ENCODE data around the gene PIM1. TPM values are rescaled to one million over a fixed set of nuclear protein-coding genes. Genes with fewer than 3 reads are reported as not detected.
A peak's percentile ranks its signal among the peaks of the same experiment; 100 is the strongest.

The PIM1 gene
- total and polyA plus RNA-seq, 2 experiments from 2014 or later: 14.7 to 21.5 TPM

DNA sequence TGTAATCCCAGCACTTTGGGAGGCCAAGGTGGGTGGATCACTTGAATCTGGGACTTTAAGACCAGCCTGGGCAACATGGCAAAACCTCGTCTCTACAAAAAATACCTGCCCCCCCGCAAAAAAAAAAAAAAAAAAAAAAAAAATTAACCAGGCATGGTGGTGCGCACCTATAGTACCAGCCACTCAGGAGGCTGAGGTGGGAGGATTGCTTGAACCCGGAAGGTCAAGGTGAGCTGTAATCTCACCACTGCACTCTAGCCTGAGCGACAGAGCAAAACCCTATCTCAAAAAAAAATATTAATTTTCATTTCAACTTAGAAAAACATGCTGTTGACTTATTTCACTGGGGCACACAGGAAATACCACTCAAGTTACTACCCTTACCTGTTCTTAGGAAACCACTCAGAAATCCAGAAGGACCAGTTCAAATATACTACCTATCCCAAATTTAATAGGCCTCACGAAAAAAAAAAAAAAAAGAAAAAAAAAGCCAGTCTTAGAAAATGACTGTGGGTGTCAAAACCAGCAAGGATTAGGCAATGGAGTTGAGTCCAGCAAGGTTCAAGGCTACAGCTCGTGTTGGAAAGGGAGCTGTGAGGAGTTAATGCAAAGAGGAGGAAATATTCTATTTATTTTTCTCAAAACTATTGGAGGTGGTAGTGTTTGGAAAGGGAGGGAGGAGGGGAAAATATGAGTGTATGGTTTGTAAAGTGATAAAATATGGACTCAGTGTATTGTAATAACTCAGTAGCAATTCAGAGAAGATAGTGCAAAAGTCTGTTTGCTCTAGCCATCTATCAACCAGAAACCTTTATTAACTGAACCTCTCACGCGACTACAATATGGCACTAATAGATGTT, 33.9 kb upstream of the PIM1 start:
- peak overlapping the region; percentile 96 for H3K27ac ChIP-seq
- H3K27me3 ChIP-seq: no peaks in the 10 kb centered on the region
- TF ChIP-seq, protein P1, sequence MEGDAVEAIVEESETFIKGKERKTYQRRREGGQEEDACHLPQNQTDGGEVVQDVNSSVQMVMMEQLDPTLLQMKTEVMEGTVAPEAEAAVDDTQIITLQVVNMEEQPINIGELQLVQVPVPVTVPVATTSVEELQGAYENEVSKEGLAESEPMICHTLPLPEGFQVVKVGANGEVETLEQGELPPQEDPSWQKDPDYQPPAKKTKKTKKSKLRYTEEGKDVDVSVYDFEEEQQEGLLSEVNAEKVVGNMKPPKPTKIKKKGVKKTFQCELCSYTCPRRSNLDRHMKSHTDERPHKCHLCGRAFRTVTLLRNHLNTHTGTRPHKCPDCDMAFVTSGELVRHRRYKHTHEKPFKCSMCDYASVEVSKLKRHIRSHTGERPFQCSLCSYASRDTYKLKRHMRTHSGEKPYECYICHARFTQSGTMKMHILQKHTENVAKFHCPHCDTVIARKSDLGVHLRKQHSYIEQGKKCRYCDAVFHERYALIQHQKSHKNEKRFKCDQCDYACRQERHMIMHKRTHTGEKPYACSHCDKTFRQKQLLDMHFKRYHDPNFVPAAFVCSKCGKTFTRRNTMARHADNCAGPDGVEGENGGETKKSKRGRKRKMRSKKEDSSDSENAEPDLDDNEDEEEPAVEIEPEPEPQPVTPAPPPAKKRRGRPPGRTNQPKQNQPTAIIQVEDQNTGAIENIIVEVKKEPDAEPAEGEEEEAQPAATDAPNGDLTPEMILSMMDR (IDR thresholded peaks at IDR 0.05; ENCODE audit: low read depth, low read length): no peak
- no peak overlapping the region for H3K4me3 ChIP-seq
- no peaks in the 10 kb centered on the region for H3K9me3 ChIP-seq (ENCODE audit: low read depth)
- H3K4me1 ChIP-seq (ENCODE audit: low read depth): peaks cover 43% of the 10 kb centered on the region
- no peaks in the 10 kb centered on the region for H3K36me3 ChIP-seq
- peak in 1 of 2 donors; percentile 72 for DNase-seq (ENCODE audit: low read depth in 1 of 2, low spot score in 1 of 2)

DNA sequence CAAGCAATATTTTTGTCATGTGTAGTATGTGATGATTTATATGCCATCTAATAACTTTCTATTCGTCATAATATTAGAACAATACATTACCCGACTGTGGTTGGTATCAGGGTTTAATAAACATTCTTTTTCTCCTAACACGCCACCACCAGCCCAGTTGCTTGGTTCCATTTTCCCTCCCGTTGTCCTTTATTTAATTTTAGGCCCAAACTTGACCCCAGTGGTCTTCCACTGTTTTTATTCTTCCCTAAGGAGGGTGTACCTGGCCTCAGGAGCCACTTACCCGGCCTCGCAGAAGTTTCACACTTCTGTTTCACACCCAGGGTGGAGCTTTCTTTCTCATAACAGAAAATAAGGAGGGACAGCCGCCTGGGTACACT, 33.1 kb upstream of the PIM1 start:
- DNase-seq (ENCODE audit: low read depth in 1 of 2, low spot score in 1 of 2): no peak
- Histone ChIP-seq H3K9me3 (ENCODE audit: low read depth) (no peaks in the 10 kb centered on the region), H3K27me3 (no peaks in the 10 kb centered on the region), H3K4me1 (ENCODE audit: low read depth) (peaks cover 42% of the 10 kb centered on the region), H3K4me3 (peak overlapping the region; percentile 0), H3K36me3 (no peaks in the 10 kb centered on the region), H3K27ac (peak overlapping the region; percentile 96)
- TF ChIP-seq, protein P1 (IDR thresholded peaks at IDR 0.05; ENCODE audit: low read depth, low read length): no peak

DNA sequence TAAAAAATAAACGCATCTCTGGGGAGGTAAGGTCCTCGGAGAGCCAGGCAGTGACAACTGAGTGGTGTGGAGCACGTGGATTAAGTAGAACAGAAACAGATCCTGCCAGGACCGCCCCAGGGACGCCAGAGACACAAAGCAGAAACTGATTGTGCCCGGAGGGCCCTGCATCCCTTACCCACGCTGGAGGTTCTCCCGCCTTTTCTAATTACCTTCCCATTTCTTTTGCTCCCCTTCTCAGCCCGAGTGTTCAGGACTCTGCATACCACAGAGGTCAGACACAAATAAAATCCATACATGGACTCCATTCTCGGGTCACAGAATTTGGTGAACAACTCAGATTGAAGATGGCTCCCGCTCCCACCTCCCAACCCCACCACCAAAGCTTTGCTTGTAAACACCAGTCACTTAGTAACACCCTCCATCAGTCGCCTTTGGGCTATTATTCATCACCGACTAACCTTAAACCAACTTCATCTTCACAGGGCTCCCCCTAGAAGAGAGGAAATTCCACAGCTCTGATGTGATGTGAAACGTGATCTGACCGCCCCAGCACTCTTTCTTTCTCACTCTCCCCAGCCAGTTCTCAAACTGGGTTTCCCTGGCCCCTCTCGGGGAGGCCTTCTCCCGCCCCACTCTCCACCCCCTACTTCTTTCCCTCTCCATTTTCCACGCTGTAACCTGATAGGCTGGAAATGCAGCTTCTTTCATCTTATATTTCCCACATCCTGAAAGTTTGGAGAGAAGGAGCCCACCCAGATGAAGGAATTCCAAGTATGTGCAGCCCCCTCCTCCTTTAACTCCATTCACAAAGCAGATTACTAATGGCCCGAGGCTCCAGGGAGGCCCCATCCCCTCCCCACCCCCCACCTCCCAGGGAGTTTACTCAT, 32.5 kb upstream of the PIM1 start:
- Histone ChIP-seq H3K9me3 (ENCODE audit: low read depth) (no peaks in the 10 kb centered on the region), H3K27ac (peak overlapping the region; percentile 96), H3K4me3 (peak overlapping the region; percentile 0), H3K36me3 (no peaks in the 10 kb centered on the region), H3K27me3 (no peaks in the 10 kb centered on the region), H3K4me1 (ENCODE audit: low read depth) (peaks cover 47% of the 10 kb centered on the region)
- TF ChIP-seq, protein P1 (IDR thresholded peaks at IDR 0.05; ENCODE audit: low read depth, low read length): no peak
- peak; percentile 73 to 98 for DNase-seq (ENCODE audit: low read depth in 1 of 2, low spot score in 1 of 2)

DNA sequence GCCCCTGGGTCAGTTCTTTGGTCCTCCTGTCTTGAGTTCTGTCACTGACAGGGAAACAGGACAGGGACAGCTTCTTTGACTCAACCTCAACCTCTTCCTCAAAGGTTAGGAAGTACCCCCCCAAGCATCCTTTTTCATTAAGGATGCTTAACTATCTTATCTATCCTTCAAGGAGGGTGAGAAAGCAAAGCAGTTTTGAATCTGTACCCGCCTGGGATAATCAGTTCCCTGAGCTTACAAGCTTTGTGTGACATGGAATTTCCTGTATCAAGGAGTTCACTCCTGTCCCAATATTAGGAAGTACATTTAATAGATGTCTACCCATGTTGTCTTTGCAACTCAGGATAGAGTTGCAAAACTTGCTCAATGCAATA, 31.1 kb upstream of the PIM1 start:
- H3K27me3 ChIP-seq: no peaks in the 10 kb centered on the region
- DNase-seq (ENCODE audit: low read depth in 1 of 2, low spot score in 1 of 2): no peak
- peak overlapping the region; percentile 96 for H3K27ac ChIP-seq
- no peak overlapping the region for H3K4me3 ChIP-seq
- no peaks in the 10 kb centered on the region for H3K36me3 ChIP-seq
- no peaks in the 10 kb centered on the region for H3K9me3 ChIP-seq (ENCODE audit: low read depth)
- TF ChIP-seq, protein P1 (IDR thresholded peaks at IDR 0.05; ENCODE audit: low read depth, low read length): no peak
- peaks cover 49% of the 10 kb centered on the region for H3K4me1 ChIP-seq (ENCODE audit: low read depth)

DNA sequence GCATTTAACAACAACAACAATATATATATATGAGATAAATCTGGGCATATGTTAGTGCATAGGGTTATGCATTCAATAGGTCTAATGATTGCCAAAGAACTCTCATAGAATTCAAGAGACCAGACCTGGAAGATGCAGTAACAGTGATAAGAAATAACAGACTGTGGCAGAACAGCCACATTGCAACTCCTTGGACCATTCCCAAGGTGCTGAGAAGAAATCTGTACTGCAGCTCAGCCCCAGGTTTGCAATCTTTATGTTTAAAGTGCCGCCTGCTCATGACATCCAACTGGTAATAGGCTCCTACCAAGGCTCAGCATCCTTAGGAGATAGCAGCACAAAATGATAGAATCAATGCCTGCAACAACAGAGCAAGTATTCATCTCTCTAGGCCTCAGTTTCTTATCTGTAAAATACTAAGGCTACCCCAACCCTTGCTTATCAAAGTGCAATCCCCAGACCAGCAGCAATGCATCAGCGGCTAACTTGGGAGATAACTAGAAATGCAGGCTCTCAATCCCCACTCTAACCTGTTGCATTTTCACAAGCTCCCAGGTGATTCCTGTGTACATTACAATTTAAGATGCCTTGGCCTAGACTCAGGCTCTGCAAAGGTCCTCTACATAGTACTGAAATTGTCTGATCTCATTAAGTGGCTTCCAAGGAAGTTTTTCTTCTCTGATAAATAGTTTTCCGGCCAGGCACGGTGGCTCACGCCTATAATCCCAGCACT, 30.6 kb upstream of the PIM1 start:
- DNase-seq (ENCODE audit: low read depth in 1 of 2, low spot score in 1 of 2): peak in 1 of 2 donors; percentile 56
- H3K4me3 ChIP-seq: no peak overlapping the region
- no peaks in the 10 kb centered on the region for H3K36me3 ChIP-seq
- no peaks in the 10 kb centered on the region for H3K27me3 ChIP-seq
- no peak overlapping the region for H3K27ac ChIP-seq
- no peaks in the 10 kb centered on the region for H3K9me3 ChIP-seq (ENCODE audit: low read depth)
- H3K4me1 ChIP-seq (ENCODE audit: low read depth): peaks cover 49% of the 10 kb centered on the region
- TF ChIP-seq, protein P1 (IDR thresholded peaks at IDR 0.05; ENCODE audit: low read depth, low read length): no peak
